ENCODE measurements around the gene AUTS2.

DNA sequence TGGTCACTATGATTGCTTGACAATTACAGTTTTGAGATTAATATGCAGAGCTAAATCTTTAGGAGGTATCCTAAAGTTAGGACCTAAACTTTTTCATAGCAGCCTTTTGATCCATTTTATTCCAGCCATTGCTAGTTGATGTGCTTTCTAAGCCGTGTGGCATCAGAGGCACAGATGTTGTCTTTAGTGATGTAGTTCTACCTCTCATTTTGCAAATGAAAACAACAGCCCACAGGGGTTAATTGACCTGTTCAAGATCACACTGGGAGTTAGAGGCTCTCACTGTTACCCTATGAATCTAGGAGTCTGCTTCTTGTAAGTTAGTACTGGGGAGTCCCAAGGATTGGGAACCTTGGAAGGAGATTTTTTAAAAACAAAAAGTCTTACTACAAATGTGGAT is 10.6 kb downstream of the AUTS2 start:
- TF ChIP-seq FOXA1 (IDR thresholded peaks at IDR 0.05) (no peak), SP1 (IDR thresholded peaks at IDR 0.05) (no peak), ELF4 (IDR thresholded peaks at IDR 0.05) (no peak), FOXM1 (IDR thresholded peaks at IDR 0.05; ENCODE audit: borderline replicate concordance) (no peak), TARDBP (IDR thresholded peaks at IDR 0.05) (no peak), SUZ12 (IDR thresholded peaks at IDR 0.05) (no peak)
